Activated naive CD4-positive, alpha-beta T cell treated with anti-CD3 and anti-CD28 coated beads, Interleukin-2, amount 50 U/mL, for 24 hours (primary cell): ENCODE measurements around the gene WBP2NL.
"Not testable (repeated sequence)": the region's sequence is repeated elsewhere in the genome, so short reads cannot be mapped to it uniquely, and the experiment has no call there.

ENCODE experiments used
- H3K27ac Mint-ChIP-seq: one replicate; pipeline ENCODE4 v1.8.0; 2021; ENCODE audit warnings: mild to moderate bottlenecking, mixed read lengths
- H3K27me3 Mint-ChIP-seq: one replicate; pipeline ENCODE4 v1.8.0; 2021; ENCODE audit warnings: mixed read lengths
- H3K36me3 Mint-ChIP-seq: one replicate; pipeline ENCODE4 v1.8.0; 2021; ENCODE audit warnings: mixed read lengths
- H3K4me1 Mint-ChIP-seq: one replicate; pipeline ENCODE4 v1.8.0; 2021; ENCODE audit warnings: mixed read lengths
- H3K4me3 Mint-ChIP-seq: one replicate; pipeline ENCODE4 v1.8.0; 2021; ENCODE audit warnings: mild to moderate bottlenecking, mixed read lengths
- H3K9me3 Mint-ChIP-seq: one replicate; pipeline ENCODE4 v1.8.0; 2021; ENCODE audit warnings: mixed read lengths

The WBP2NL gene

DNA sequence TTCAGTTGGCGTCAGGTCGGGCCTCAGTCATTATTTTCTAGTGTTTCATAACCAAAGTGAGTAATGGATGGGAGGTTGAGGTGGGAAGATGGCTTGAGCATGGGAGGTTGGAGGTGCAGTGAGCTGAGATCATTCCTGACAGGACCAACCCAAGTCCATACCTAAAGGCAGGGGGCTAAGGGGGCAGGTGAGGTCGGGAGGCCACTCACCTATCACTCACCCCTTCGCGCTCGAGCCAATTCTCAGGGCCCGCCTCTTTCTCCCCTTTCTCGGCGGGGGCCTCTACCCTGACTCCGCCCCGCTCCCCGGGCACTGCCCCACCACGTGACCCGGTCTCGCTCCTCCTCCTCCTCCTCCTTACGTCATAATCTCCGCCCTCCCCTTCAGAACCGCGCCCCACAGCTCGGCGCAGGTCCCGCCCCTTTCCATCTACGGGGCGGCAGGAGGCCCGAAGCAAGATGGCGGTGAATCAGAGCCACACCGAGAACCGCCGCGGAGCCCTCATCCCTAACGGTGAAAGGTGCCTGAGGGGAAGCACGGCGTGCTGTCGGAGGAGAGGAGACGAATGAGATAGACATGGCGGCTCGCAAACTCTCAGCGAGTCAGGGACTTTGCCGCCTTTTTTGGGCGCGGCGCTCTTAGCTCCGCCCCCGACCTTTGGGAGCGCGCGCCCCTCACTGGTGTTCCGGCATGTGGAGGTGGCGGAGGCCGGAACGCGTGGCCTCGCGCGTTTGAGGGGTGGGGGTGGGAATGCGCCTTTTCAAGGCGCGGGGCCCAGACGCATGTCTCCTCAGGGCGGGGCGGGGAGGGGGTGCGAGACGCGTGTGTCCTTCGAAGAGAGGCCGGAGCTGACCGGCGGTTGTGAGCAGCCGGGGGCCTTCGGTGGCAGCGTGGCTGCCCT, at the start of gene WBP2NL:
Gene WBP2NL (plus strand): TSS at position 428 of the 901 bp plus-strand sequence. CDS start 31 bp downstream, at position 459.
- Mint-ChIP-seq H3K4me1 (peaks cover 19% of the 10 kb centered on the region), H3K27ac (peak within 1 kb of the TSS; percentile 97), H3K9me3 (no peaks in the 10 kb centered on the region), H3K36me3 (peaks cover 11% of the 10 kb centered on the region), H3K4me3 (peak within 1 kb of the TSS; percentile 94), H3K27me3 (no peaks in the 10 kb centered on the region)

DNA sequence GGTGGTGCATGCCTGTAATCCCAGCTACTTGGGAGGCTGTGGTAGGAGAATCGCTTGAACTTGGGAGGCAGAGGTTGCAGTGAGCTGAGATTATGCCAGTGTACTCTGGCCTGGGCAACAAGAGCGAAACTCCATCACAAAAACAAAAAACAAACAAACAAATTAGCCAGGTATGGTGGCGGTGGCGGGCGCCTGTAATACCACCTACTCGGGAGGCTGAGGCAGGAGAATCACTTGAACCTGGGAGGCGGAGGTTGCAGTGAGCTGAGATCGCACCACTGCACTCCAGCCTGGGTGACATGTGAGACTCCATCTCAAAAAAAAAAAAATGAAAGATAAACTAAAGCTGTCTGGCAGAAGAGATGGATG, 49.7 kb upstream of the WBP2NL start:
- not testable (repeated sequence) for H3K27me3 Mint-ChIP-seq, H3K36me3 Mint-ChIP-seq, H3K27ac Mint-ChIP-seq, H3K9me3 Mint-ChIP-seq, H3K4me1 Mint-ChIP-seq
- H3K4me3 Mint-ChIP-seq: peak overlapping the region; percentile 23

GRCh38 chr22:41949297-41949965, 49.2 kb upstream of the WBP2NL start:
- no peaks in the 10 kb centered on the region for H3K9me3 Mint-ChIP-seq
- no peaks in the 10 kb centered on the region for H3K27me3 Mint-ChIP-seq
- peak overlapping the region; percentile 23 for H3K4me3 Mint-ChIP-seq
- no peak overlapping the region for H3K27ac Mint-ChIP-seq
- H3K36me3 Mint-ChIP-seq: peaks cover 2% of the 10 kb centered on the region
- peaks cover 3% of the 10 kb centered on the region for H3K4me1 Mint-ChIP-seq

- Mint-ChIP-seq H3K27ac (no peak within 1 kb of the TSS), H3K4me3 (no peak within 1 kb of the TSS), H3K36me3 (no peaks in the 10 kb centered on the region), H3K27me3 (no peaks in the 10 kb centered on the region), H3K4me1 (no peaks in the 10 kb centered on the region), H3K9me3 (no peaks in the 10 kb centered on the region)
These were observed 46.6 kb upstream of the WBP2NL start, which contains the start of gene SMIM45 for GRCh38 chr22:41951898-41952474. SMIM45 (plus strand) TSS chr22:41952150.

DNA sequence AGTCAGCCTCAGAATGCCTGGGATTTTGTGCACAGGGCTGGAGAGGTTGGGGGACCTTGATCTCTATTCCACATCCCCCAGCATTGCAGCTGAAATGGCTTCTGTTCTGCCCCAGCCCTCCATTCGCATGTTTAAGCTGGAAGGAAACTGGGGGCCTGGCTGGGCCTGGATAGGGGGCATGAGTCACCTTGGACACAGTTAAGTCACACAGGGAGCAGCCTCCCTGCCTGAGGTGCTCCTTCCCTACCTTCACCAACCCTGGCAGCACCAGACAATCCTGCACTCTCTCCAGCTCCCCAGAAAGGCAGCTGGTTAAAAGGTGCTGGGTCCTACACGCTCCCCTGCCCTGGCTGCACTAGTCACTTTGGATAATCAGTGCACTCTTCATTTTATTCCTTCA, 45.9 kb upstream of the WBP2NL start:
- H3K27me3 Mint-ChIP-seq: peaks cover 2% of the 10 kb centered on the region
- peaks cover 4% of the 10 kb centered on the region for H3K4me1 Mint-ChIP-seq
- H3K36me3 Mint-ChIP-seq: no peaks in the 10 kb centered on the region
- H3K9me3 Mint-ChIP-seq: no peaks in the 10 kb centered on the region
- H3K27ac Mint-ChIP-seq: no peak overlapping the region
- no peak overlapping the region for H3K4me3 Mint-ChIP-seq

DNA sequence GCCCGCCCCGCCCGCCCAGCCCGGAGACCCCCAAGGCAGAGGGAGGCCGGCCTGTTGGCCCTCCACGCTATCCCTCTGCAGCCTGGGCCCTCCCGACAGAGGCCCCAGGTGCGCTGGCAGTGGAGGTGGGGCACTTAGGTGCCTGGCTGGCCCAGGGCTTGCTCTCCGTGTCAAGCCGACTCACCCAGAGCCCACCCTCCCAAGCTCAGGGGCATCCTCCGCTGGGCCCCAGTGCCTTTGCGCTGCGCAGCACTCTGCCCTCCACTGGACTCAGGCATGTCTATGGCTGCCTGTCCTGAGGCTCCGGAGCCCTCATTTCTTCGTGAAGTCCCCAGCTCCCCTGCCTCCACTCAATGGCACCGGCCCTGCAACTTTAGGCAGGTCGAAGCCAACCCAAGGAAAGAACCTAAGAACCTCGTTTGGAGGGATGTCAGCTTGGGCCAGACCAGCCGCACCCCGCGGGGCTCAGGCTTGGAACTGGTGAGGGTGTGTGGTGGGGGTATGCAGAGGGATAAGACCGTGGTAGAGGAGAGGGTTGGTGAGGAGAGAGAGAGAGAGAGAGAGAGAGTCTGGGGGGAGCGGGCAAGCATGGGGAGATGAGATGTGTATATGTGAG, 40.5 kb upstream of the WBP2NL start:
- Mint-ChIP-seq H3K4me1 (peaks cover 4% of the 10 kb centered on the region), H3K27ac (no peak overlapping the region), H3K4me3 (peak overlapping the region; percentile 19), H3K9me3 (no peaks in the 10 kb centered on the region), H3K36me3 (no peaks in the 10 kb centered on the region), H3K27me3 (peaks cover 2% of the 10 kb centered on the region)

DNA sequence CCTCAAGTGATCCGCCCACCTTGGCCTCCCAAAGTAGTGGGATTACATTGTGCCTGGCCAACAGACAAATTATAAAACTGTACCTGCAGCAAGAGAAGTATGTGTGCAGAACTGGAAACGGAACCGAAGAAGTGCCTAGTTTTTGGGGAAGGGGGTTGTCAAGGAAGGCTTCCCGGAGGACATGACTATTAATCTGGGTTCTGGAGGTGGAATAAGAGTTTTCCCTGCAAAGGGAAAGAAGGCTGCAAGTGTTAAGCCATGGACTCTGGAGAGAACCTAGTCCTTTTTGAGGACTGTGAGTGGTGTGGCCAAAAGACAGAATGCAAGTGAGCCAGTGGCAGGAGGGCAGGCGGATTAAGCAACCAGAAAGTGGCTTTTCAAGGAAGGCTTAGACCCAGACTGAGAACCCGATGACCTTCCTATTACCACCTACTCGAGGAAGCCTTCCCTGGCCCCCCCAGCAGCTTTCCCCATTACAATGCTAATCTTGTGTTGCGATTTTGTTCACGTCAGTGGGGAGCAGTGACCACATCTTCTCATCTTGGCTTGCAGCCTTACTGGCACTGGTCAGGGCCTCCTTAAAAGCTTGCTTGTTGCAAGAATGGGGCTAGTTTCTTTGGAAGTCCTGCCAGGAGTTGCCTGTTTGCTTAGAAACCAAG, 35.0 kb upstream of the WBP2NL start:
- H3K36me3 Mint-ChIP-seq: no peaks in the 10 kb centered on the region
- H3K9me3 Mint-ChIP-seq: no peaks in the 10 kb centered on the region
- H3K27me3 Mint-ChIP-seq: no peaks in the 10 kb centered on the region
- no peak overlapping the region for H3K27ac Mint-ChIP-seq
- H3K4me3 Mint-ChIP-seq: no peak overlapping the region
- no peaks in the 10 kb centered on the region for H3K4me1 Mint-ChIP-seq

- Mint-ChIP-seq H3K4me1 (no peaks in the 10 kb centered on the region), H3K27ac (no peak overlapping the region), H3K36me3 (no peaks in the 10 kb centered on the region), H3K4me3 (no peak overlapping the region), H3K9me3 (no peaks in the 10 kb centered on the region), H3K27me3 (no peaks in the 10 kb centered on the region)
These were observed 34.5 kb upstream of the WBP2NL start for GRCh38 chr22:41964112-41964491.

DNA sequence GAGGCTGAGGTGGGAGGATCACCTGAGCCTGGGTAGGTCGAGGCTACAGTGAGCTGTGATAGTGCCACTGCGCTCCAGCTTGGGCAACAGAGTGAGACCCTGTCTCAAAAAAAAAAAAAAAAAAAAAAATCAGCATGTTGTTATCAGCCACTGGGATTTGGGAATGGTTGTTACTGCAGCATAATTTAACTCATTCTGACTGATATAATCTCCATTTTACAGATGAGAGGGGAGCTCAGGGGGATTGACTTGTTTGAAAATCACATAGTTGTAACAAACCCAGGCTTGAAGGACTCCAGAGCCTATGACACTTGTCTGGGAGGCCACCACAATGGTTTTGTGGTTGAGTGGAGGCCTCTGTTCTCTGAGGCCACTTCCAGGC, 32.4 kb upstream of the WBP2NL start:
- Mint-ChIP-seq H3K4me3 (no peak overlapping the region), H3K36me3 (no peaks in the 10 kb centered on the region), H3K9me3 (no peaks in the 10 kb centered on the region), H3K27me3 (peaks cover 3% of the 10 kb centered on the region), H3K4me1 (no peaks in the 10 kb centered on the region), H3K27ac (peak overlapping the region; percentile 8)

DNA sequence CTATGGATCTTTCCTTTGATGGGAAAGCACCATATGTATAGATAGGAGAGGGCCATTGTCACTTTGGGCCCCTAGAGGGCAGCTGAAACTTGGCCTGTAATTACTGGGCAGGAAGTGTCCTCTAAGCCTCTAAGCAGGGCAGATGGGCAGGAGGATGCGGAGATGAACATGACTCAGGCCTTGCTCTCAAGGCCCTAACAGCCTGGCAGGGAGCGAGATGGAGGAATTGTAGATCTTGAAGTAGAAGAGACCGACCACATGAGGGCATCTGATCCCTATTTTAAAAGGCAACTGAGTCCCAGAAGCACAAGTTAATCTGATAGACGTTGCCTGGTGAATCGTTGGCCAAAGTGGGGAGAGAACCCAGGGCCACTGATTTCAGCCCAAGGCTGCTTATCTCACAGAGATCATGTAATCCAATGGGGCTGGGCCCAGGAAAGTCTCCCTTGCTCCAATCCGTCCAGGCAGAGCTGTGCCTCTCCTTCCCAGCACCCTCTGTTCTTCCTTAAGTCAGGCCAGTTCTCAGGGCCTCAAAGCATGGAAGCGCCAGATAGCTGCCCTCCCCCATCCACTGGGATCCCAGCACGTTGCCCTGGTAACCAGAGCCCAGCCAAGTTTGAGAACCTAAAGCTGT, 31.9 kb upstream of the WBP2NL start:
- H3K27ac Mint-ChIP-seq: no peak overlapping the region
- no peak overlapping the region for H3K4me3 Mint-ChIP-seq
- no peaks in the 10 kb centered on the region for H3K4me1 Mint-ChIP-seq
- H3K27me3 Mint-ChIP-seq: peaks cover 3% of the 10 kb centered on the region
- H3K9me3 Mint-ChIP-seq: no peaks in the 10 kb centered on the region
- H3K36me3 Mint-ChIP-seq: no peaks in the 10 kb centered on the region

DNA sequence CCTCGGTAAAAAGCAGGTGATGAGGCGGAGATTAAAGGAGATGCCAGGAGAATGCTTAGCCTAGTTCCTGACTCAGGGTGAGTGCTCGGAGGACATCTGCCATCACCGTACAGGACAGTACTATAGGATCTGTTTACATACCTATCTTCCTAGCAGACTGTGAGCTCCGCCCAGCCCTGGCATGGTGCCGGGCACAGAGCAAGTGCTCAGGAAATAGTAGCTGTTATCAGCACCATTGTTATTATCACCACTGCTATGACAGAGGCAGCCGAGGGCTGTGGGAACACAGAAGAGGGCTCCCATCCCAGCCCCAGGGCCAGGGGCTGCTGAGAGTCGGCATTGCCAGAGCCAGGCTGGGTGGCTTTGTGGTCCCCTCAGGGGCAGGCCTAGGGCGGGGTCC, 30.0 kb upstream of the WBP2NL start:
- Mint-ChIP-seq H3K27ac (no peak overlapping the region), H3K4me1 (no peaks in the 10 kb centered on the region), H3K27me3 (peaks cover 7% of the 10 kb centered on the region), H3K4me3 (no peak overlapping the region), H3K36me3 (no peaks in the 10 kb centered on the region), H3K9me3 (no peaks in the 10 kb centered on the region)

GRCh38 chr22:41969110-41969646, 29.4 kb upstream of the WBP2NL start, which contains the start of gene SEPTIN3:
SEPTIN3 (plus strand) TSS chr22:41969443; CDS start chr22:41971493, 2,050 bp downstream.
- Mint-ChIP-seq H3K4me3 (no peak within 1 kb of the TSS), H3K9me3 (no peaks in the 10 kb centered on the region), H3K36me3 (no peaks in the 10 kb centered on the region), H3K4me1 (no peaks in the 10 kb centered on the region), H3K27me3 (peaks cover 7% of the 10 kb centered on the region), H3K27ac (no peak within 1 kb of the TSS)

DNA sequence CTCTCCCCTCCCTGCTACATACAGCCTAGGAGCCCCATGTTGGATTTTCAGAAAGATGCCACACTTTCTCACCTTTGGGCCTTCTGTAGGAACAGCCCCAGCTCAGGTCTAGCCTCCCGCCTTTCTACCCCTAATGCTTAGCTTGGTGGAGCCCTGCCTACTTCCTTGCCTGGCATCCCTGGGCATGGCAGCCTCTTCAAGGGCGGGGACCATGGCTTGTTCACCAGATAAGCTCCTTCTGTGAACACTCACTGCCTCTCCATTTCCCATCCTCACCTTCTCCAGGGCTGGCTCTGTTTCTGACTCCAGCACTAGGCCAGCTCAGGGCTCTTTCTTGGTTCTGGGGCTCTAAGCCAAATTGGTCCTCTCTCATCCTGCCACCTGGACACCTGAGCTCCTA, 28.0 kb upstream of the WBP2NL start:
- Mint-ChIP-seq H3K36me3 (no peaks in the 10 kb centered on the region), H3K27ac (no peak overlapping the region), H3K4me3 (no peak overlapping the region), H3K9me3 (no peaks in the 10 kb centered on the region), H3K27me3 (peaks cover 15% of the 10 kb centered on the region), H3K4me1 (peaks cover 1% of the 10 kb centered on the region)

GRCh38 chr22:41971431-41971830, 27.2 kb upstream of the WBP2NL start:
- Mint-ChIP-seq H3K27me3 (peaks cover 22% of the 10 kb centered on the region), H3K4me3 (no peak overlapping the region), H3K27ac (no peak overlapping the region), H3K4me1 (peaks cover 8% of the 10 kb centered on the region), H3K36me3 (no peaks in the 10 kb centered on the region), H3K9me3 (no peaks in the 10 kb centered on the region)
